GM19023 (cell line): Measurements from ENCODE around the gene THEMIS.
"Not testable (repeated sequence)": the region's sequence is repeated elsewhere in the genome, so short reads cannot be mapped to it uniquely, and the experiment has no call there.

Experiments
- ATAC-seq: cut with Tn5 transposase; IDR thresholded peaks from one replicate; pipeline ENCODE4 v1.9.1; 2021; ENCODE audit warnings: mild to moderate bottlenecking, moderate library complexity; ENCODE audit not compliant: unreplicated experiment

THEMIS gene

GRCh38 chr6:127900935-127901334, at the start of gene THEMIS:
TSS of gene THEMIS (minus strand) at chr6:127901058. CDS start at chr6:127900932, 126 bp downstream.
- no peak for ATAC-seq

GRCh38 chr6:127949251-127949650, 48.4 kb upstream of the THEMIS start:
- no peak for ATAC-seq

- ATAC-seq = no peak
These were observed 45.5 kb upstream of the THEMIS start for GRCh38 chr6:127946388-127946787.

DNA sequence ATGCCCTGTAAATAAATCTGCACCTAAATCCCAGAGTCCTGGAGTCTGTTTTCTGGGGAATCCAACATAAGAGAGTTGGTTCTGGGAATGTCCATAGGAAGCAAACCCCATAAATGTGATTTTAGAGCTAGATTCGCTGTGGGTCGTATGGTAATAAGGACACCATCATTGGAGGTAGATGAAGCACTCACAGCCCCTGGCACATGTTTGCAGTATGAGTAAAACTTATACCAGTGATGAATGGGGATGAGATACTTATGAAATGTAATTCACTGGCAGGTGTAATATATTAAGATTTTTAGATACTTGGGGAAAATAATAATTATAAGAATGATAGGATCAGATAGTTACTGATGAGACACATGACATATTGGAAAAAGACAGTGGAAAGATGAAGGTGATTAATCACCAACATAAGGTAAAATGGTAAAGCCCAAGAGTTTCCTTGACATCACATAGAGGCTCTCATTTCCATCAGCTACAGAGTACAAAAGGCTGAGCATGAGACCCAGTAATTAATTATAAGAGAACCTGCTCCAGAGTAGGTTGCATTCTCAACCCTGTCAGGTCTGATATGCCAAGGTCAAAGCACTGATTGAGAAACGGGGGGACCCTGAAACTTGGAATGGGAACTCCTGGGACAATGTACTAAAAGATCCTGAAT, 44.7 kb upstream of the THEMIS start:
- no peak for ATAC-seq

GRCh38 chr6:127941228-127941627, 40.4 kb upstream of the THEMIS start:
- ATAC-seq = no peak

- no peak for ATAC-seq
These were observed 38.7 kb upstream of the THEMIS start for GRCh38 chr6:127939442-127940066.

GRCh38 chr6:127938701-127939100, 37.8 kb upstream of the THEMIS start:
- ATAC-seq = no peak

GRCh38 chr6:127937747-127938146, 36.9 kb upstream of the THEMIS start:
- no peak for ATAC-seq

DNA sequence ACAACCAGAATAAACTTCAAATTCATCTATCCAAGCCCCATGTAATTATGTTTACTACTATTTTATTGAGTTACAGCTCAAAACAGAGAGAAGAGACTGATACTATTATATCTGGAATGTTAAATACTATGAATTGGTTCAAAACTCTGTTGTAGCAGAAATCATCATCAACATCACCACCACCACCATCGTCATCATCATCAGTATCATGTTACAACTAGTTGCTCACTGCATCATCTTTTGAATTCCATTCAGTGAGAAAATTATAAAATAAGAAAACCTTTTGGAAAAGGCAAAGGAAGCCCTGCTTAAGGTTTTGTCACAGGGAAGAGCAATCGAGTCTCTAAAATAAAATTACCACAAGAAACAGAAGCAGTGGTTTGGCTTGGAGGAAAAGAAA, 36.2 kb upstream of the THEMIS start:
- no peak for ATAC-seq

DNA sequence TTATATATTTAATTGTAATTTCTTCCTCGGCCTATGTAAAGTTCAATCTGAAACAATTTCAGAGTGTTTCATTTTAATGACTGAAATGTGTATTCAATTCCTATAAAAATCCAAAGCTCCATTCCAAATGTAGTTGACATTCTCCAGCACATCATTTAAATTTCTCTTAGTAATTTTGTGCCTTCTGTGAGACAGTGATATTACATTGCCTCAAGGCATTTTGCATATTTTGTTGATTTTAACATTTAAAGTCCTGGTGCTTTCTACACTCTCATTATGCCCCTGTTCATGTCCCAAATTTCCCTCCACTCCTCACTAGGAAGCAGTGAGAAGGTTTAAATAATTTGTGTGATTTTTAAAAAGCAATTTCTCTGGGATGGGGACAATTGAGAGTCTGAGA, 34.1 kb upstream of the THEMIS start:
- ATAC-seq = no peak

- ATAC-seq = no peak
These were observed 33.3 kb upstream of the THEMIS start for GRCh38 chr6:127933852-127934840.

GRCh38 chr6:127933137-127933536, 32.3 kb upstream of the THEMIS start:
- ATAC-seq = no peak

DNA sequence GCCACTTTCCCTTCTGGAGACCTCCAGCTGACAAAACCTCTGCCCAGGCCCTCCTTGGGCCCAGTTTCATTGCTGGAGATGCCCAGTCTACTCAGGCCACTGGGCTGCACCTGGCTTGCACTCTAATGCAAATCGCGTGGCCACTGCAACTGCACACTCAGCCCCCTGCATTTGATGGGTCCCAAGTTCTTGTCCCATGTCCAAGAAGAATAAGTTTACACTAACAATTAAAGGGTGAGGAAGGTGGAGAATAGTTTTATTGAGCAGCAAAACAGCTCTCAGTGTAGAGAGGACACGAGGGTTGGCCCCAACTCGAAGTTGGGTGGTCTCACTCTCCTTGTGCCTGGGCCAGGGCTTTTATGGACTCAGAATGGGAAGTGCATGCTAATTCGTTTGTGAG, 31.9 kb upstream of the THEMIS start:
- no peak for ATAC-seq

GRCh38 chr6:127926441-127926840, 25.6 kb upstream of the THEMIS start:
- ATAC-seq = not testable (repeated sequence)

DNA sequence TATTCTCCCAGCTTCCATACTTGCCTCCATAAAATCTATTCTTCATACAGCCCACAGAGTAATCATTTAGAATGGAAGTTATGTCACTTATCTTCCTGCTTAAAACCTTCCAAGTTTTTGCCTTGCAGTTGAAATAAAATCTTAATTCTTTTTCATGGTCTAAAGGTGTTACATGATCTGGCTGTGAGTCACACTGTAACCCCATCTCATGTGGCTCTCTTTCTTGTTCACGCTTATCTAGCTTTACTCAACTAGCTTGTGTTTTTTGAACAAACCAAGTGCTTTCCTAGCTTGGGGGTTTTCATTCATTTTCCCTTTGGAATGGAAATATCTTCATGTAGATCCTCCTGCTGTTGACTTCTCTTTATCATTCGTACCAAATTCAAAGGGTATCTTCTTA, 23.6 kb upstream of the THEMIS start:
- ATAC-seq = no peak

DNA sequence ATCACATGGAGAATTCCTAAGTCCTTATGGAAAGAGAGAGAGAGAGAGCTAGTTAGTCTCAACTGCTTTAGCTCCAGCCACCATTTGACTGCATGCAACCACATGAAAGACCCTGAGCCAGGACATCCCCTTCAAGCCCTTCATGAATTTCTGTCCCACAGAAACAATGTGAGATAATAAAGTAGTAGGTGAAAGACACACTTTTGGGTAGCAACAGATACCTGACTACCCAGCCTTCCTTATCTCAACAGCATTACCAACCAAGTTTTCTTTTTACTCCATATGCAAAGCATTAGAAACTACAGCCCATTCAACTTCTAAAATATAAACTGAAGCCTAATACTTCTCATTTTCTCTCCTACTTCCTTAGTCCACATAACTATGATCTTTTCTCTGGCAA, 23.2 kb upstream of the THEMIS start:
- ATAC-seq = no peak

GRCh38 chr6:127923135-127923534, 22.3 kb upstream of the THEMIS start:
- ATAC-seq = no peak

GRCh38 chr6:127921982-127922381, 21.1 kb upstream of the THEMIS start:
- no peak for ATAC-seq

DNA sequence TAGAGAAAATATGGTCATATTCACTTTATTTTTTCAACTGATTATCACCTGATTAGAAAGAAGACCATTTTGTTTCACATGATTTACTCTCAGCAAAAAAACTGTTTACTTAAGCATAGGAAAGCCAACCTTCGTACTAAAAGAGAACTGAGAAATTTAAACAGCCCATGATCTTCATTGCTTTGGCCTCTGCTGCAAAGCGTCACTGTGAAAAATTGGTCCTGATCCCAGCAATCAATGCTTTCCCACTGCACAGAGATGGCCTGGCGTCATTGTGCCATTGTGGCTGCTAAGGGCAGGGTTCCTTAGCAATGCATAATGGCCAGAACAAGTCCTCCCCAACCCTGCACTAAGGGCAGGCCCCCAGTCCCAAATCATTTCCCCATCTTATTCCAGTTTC, 19.9 kb upstream of the THEMIS start:
- no peak for ATAC-seq

- ATAC-seq = no peak
These were observed 17.9 kb upstream of the THEMIS start for GRCh38 chr6:127918506-127919427.

DNA sequence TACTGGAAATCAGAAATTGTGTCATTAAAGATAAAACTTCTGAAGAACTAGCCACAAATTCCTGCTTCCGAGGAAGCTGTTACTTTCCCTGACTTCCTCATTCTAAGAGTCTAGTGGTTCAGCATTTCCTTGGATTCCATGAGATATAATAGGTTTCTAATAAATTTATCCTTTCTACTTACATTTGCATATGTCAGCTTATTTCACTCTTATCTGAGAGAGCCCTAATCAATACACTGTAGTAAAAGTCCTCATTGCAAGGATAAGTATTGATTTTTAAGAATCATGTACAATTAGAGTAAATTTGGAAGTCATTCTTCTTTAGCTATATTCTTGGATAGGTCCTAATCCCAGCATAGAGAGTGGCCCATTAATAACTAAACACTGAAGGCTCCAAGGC, 16.9 kb upstream of the THEMIS start:
- no peak for ATAC-seq
